Peyer's patch (tissue), 4 donors: Measurements from ENCODE around the gene CREBBP. TPM values are rescaled to one million over a fixed set of nuclear protein-coding genes. Genes with fewer than 3 reads are reported as not detected.

ENCODE experiments used
- DNase-seq, 3 donors: peaks; one replicate each; pipeline ENCODE4 v3.0.0-alpha.2; 2017 to 2019
- H3K27ac ChIP-seq, 4 donors: fragments of 200-600 bp; sonication (generic); one replicate each; pipeline ENCODE4 v1.5.1; 2016 to 2019
- H3K27me3 ChIP-seq, 2 donors: fragments of 200-600 bp; sonication (generic); one replicate each; pipeline ENCODE4 v1.5.1; 2019
- H3K36me3 ChIP-seq, 3 donors: fragments of 200-600 bp; sonication (generic); one replicate each; pipeline ENCODE4 v1.5.1; 2016 to 2019
- H3K4me1 ChIP-seq, 4 donors: fragments of 200-600 bp; sonication (generic); one replicate each; pipeline ENCODE4 v1.5.1; 2016 to 2019
- H3K4me3 ChIP-seq, 4 donors: fragments of 200-600 bp; sonication (generic); 1 replicate in 3 of 4; 2 replicates in 1 of 4; pipeline ENCODE4 v1.5.1; 2016 to 2019; ENCODE audit warnings: mild to moderate bottlenecking in 1 of 4
- H3K9me3 ChIP-seq, 4 donors: fragments of 200-600 bp; sonication (generic); one replicate each; pipeline ENCODE4 v1.5.1; 2016 to 2019; ENCODE audit warnings: mild to moderate bottlenecking in 1 of 4
- POLR2A ChIP-seq, 2 donors: fragments of 450-650 bp; IDR thresholded peaks; one replicate each; pipeline ENCODE4 v1.5.1; 2017; ENCODE audit warnings: antibody characterized with exemption in 2 of 2, mild to moderate bottlenecking in 2 of 2, moderate library complexity in 2 of 2
- total RNA-seq, 4 donors: library from RNA; depleted of rRNA; stranded (reverse); fragments of >200 nt; gene quantifications; one replicate each; pipeline ENCODE4 v1.1.0, GENCODE V29; 2016
- TF ChIP-seq, protein P1 (sequence below), 6 experiments: fragments of 450-650 bp in 4 of 6; fragments of 200-600 bp in 2 of 6; sonication (generic) in 1 of 6; IDR thresholded peaks; one replicate each; pipeline ENCODE4 v1.5.1; 2017 to 2019; ENCODE audit warnings: antibody characterized with exemption in 6 of 6, mild to moderate bottlenecking in 3 of 6, moderate library complexity in 1 of 6

Gene CREBBP
- total RNA-seq, 4 donors from 2014 or later: 84.2 to 238 (median 140) TPM

DNA sequence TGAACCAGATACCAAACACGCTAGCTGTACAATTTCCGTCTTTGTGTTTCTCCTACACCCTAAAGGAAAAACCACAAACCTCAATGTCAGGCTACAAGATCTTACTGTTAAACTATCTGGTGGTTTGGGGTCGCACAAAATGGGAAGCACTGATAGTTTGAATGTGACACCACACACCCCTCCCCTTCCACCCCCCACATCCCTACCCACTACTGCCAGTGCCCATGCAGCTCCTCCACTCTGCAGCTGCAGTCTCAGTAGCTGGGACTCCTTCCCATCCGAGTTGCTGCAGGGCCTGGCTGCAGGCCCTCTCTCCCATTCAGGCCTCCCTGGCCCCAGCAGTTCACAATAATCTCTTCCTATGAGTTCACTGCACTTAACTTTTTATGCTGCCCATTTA is 181.6 kb downstream of the CREBBP start:
- Histone ChIP-seq H3K9me3 (no peaks in the 10 kb centered on the region), H3K27me3 (no peaks in the 10 kb centered on the region), H3K4me3 (no peak overlapping the region), H3K4me1 (peaks cover 0 to 12% (median 0%) of the 10 kb centered on the region in 4 donors), H3K27ac (no peak overlapping the region), H3K36me3 (no peaks in the 10 kb centered on the region)
- no peak for TF ChIP-seq POLR2A (IDR thresholded peaks at IDR 0.05)
- TF ChIP-seq, protein P1, sequence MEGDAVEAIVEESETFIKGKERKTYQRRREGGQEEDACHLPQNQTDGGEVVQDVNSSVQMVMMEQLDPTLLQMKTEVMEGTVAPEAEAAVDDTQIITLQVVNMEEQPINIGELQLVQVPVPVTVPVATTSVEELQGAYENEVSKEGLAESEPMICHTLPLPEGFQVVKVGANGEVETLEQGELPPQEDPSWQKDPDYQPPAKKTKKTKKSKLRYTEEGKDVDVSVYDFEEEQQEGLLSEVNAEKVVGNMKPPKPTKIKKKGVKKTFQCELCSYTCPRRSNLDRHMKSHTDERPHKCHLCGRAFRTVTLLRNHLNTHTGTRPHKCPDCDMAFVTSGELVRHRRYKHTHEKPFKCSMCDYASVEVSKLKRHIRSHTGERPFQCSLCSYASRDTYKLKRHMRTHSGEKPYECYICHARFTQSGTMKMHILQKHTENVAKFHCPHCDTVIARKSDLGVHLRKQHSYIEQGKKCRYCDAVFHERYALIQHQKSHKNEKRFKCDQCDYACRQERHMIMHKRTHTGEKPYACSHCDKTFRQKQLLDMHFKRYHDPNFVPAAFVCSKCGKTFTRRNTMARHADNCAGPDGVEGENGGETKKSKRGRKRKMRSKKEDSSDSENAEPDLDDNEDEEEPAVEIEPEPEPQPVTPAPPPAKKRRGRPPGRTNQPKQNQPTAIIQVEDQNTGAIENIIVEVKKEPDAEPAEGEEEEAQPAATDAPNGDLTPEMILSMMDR (IDR thresholded peaks at IDR 0.05): no peak
- no peak for DNase-seq

DNA sequence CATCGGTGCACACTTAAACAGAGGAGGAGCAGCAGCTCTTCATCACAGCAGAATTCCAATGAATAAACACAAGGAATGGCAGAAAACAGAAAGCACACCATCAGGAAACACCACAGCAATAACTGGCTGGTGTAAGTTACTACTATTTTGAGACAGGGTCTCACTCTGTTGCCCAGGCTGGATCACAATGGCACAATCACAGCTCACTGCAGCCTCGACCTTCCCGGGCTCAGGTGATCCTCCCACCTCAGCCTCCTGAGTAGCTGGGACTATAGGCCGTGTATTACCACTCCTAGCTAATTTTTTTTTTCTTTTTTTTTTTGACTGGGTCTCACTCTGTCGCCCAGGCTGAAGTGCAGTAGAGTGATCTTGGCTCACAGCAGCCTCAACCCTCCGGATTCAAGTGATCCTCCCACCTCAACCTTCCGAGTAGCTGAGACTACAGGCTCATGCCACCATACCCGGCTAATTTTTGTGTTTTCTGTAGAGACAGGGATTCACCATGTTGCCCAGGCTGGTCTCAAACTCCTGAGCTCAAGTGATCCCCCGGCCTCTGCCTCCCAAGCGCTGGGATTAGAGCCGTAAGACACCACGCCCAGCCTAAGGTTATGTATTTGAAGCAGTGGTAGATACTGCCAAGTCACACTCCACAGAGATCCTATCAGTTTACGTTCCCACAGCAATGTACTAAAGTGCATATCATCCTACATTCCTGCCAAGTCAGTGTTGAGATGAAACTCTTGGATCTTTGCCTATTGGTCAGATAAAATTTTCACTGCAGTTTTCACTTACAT is 183.9 kb downstream of the CREBBP start:
- Histone ChIP-seq H3K27me3 (no peaks in the 10 kb centered on the region), H3K4me3 (no peak overlapping the region), H3K36me3 (no peaks in the 10 kb centered on the region), H3K9me3 (no peaks in the 10 kb centered on the region), H3K4me1 (peaks cover 0 to 12% (median 0%) of the 10 kb centered on the region in 4 donors), H3K27ac (no peak overlapping the region)
- DNase-seq: no peak
- no peak for TF ChIP-seq POLR2A (IDR thresholded peaks at IDR 0.05)
- TF ChIP-seq, protein P1 (IDR thresholded peaks at IDR 0.05): no peak

DNA sequence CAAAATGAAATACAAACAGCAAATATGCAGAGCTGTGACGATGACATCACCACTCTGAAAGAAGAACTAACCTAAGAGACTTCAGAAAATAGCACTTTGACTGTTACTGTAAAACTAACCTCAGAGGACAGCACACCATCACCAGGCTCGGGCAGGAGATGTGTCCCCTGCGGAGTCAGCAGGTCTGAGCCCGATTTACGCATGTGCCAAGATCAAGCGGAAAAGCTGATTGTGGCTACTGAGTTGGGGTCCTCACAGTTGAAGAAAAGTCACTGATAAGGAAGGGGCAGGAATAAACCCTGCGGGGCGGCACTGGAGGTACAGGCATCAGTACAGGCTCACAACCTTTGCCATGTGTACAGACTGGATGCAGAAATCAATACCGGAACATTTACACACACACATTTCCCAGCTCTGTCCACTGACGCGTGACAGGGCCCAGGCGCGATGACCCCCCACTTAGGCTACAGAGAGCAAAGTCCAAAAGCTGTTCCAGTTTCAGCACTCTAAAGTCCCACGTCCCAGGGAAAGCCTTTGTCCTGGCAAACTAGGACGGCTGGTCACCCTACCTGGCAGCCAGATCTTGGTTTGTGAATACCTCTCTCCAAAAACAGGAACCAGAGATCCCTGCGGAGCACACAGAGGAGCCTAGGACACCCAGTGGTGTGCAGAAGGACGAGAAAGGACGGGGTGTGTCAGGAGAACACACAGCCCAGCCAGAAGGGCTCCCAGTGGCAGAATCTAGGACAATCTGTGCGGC is 184.7 kb downstream of the CREBBP start:
- no peak overlapping the region for H3K27ac ChIP-seq
- no peak for DNase-seq
- no peaks in the 10 kb centered on the region for H3K9me3 ChIP-seq
- TF ChIP-seq, protein P1 (IDR thresholded peaks at IDR 0.05): no peak
- TF ChIP-seq POLR2A (IDR thresholded peaks at IDR 0.05): no peak
- H3K4me1 ChIP-seq: peaks cover 0 to 16% (median 0%) of the 10 kb centered on the region in 4 donors
- H3K4me3 ChIP-seq: no peak overlapping the region
- no peaks in the 10 kb centered on the region for H3K36me3 ChIP-seq
- no peaks in the 10 kb centered on the region for H3K27me3 ChIP-seq

DNA sequence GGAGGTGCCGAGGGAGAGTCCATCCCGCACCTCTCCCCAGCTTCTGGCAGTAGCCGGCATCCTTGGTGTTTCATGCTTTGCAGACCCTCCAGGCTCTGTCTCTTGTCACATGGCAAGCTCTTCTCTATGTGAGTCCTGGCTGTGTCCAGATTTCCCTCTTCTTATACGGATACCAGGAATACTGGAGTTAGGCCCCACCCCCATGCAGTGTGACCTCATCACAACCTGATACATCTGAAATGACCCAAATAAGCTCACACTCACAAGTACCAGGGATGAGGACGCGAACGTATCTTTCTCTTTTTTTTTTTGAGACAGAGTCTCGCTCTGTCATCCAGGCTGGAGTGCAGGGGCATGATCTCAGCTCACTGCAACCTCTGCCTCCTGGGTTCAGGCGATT is 186.5 kb downstream of the CREBBP start:
- no peak for DNase-seq
- Histone ChIP-seq H3K9me3 (no peaks in the 10 kb centered on the region), H3K4me1 (peaks cover 0 to 23% (median 0%) of the 10 kb centered on the region in 4 donors), H3K36me3 (no peaks in the 10 kb centered on the region), H3K27ac (no peak overlapping the region), H3K4me3 (no peak overlapping the region), H3K27me3 (no peaks in the 10 kb centered on the region)
- TF ChIP-seq, protein P1 (IDR thresholded peaks at IDR 0.05): no peak
- TF ChIP-seq POLR2A (IDR thresholded peaks at IDR 0.05): no peak

DNA sequence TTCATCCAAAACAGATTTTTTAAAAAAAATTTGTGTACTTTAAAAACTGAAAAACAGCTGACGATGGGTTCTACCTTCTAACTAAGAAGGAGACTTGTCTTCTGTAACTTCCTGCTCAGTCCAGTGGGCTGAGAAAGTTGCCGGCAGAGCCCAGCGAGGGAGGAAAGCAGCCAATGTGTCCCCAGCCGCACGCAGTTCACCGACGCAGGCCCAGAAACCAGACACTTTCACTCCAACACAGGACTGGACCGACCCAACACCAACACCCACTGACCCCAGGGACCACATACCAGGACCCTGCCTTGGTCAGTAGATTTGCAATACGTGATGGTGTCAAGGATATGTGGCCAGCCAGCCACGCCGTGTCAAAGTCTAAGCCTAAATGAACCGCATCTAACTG is 188.8 kb downstream of the CREBBP start:
- Histone ChIP-seq H3K9me3 (no peaks in the 10 kb centered on the region), H3K36me3 (peaks cover 0 to 9% (median 0%) of the 10 kb centered on the region in 3 donors), H3K27ac (no peak overlapping the region), H3K4me3 (no peak overlapping the region), H3K27me3 (no peaks in the 10 kb centered on the region), H3K4me1 (peaks cover 0 to 23% (median 0%) of the 10 kb centered on the region in 4 donors)
- no peak for TF ChIP-seq POLR2A (IDR thresholded peaks at IDR 0.05)
- TF ChIP-seq, protein P1 (IDR thresholded peaks at IDR 0.05): no peak
- DNase-seq: no peak
